GM21447 (cell line): ENCODE measurements around the gene NFIA.

Source experiments
- ATAC-seq: cut with Tn5 transposase; IDR thresholded peaks from one replicate; pipeline ENCODE4 v1.9.1; 2021; ENCODE audit not compliant: unreplicated experiment

The NFIA gene

GRCh38 chr1:61100578-61100977 is 18.2 kb downstream of the NFIA start:
- ATAC-seq: no peak

GRCh38 chr1:61101536-61101935 is 19.2 kb downstream of the NFIA start:
- ATAC-seq: no peak

- no peak for ATAC-seq
These were observed 19.7 kb downstream of the NFIA start for GRCh38 chr1:61102041-61102440.

GRCh38 chr1:61102621-61103020 is 20.3 kb downstream of the NFIA start:
- ATAC-seq: no peak

GRCh38 chr1:61104220-61104671 is 21.9 kb downstream of the NFIA start:
- ATAC-seq: no peak

GRCh38 chr1:61107638-61108037 is 25.3 kb downstream of the NFIA start:
- no peak for ATAC-seq

- no peak for ATAC-seq
These were observed 26.8 kb downstream of the NFIA start for GRCh38 chr1:61109158-61109557.

GRCh38 chr1:61109910-61110309 is 27.5 kb downstream of the NFIA start:
- ATAC-seq: no peak

GRCh38 chr1:61110554-61110953 is 28.2 kb downstream of the NFIA start:
- ATAC-seq: no peak

GRCh38 chr1:61111084-61112004 is 29.0 kb downstream of the NFIA start:
- ATAC-seq: no peak

GRCh38 chr1:61114178-61114870 is 32.0 kb downstream of the NFIA start:
- ATAC-seq: no peak

- no peak for ATAC-seq
These were observed 33.1 kb downstream of the NFIA start for GRCh38 chr1:61115436-61115835.

- no peak for ATAC-seq
These were observed 34.1 kb downstream of the NFIA start for GRCh38 chr1:61116421-61116820.

- ATAC-seq: no peak
These were observed 34.9 kb downstream of the NFIA start for GRCh38 chr1:61117283-61117682.

- no peak for ATAC-seq
These were observed 36.7 kb downstream of the NFIA start for GRCh38 chr1:61119085-61119484.

- no peak for ATAC-seq
These were observed 38.0 kb downstream of the NFIA start for GRCh38 chr1:61120246-61120840.

- ATAC-seq: no peak
These were observed 38.6 kb downstream of the NFIA start for GRCh38 chr1:61120998-61121397.

GRCh38 chr1:61121631-61122030 is 39.3 kb downstream of the NFIA start:
- ATAC-seq: no peak

GRCh38 chr1:61122389-61122788 is 40.0 kb downstream of the NFIA start:
- ATAC-seq: no peak

GRCh38 chr1:61123326-61123725 is 41.0 kb downstream of the NFIA start:
- no peak for ATAC-seq

- no peak for ATAC-seq
These were observed 41.7 kb downstream of the NFIA start for GRCh38 chr1:61124078-61124477.

GRCh38 chr1:61124696-61125095 is 42.3 kb downstream of the NFIA start:
- ATAC-seq: no peak
